HT1080 (cell line): ENCODE results near the gene CDH24. TPM values are rescaled to one million over a fixed set of nuclear protein-coding genes. Genes with fewer than 3 reads are reported as not detected.

ENCODE experiments used
- total RNA-seq: library from RNA; depleted of rRNA; stranded (reverse); fragments of >200 nt; shearing (Covaris generic); gene quantifications from 2 replicates; pipeline ENCODE4 v1.2.3, GENCODE V29; 2014; rRNA removed

The CDH24 gene
- total RNA-seq, 1 experiment from 2014 or later, result 18.2 TPM

Other genes with a start within 250 kb of the CDH24 start
- 1.1 and 2.0 TPM in 2 replicates for gene SLC7A7, start 242.1 kb downstream of the CDH24 start, total RNA-seq
- 106 and 146 TPM in 2 replicates for gene MRPL52, start 227.6 kb downstream of the CDH24 start, total RNA-seq
- gene MMP14, start 220.9 kb downstream of the CDH24 start, total RNA-seq, result 480 and 530 TPM in 2 replicates
- 65.5 and 86.0 TPM in 2 replicates for gene LRP10, start 185.8 kb downstream of the CDH24 start, total RNA-seq
- gene REM2, start 174.3 kb downstream of the CDH24 start, total RNA-seq, result not detected in 2 replicates
- 34.0 and 38.1 TPM in 2 replicates for gene RBM23, start 138.4 kb downstream of the CDH24 start, total RNA-seq
- 127 TPM in 2 replicates for gene PRMT5, start 128.1 kb downstream of the CDH24 start, total RNA-seq
- 55.6 and 70.9 TPM in 2 replicates for gene HAUS4, start 100.4 kb downstream of the CDH24 start, total RNA-seq
- gene AJUBA, start 75.0 kb downstream of the CDH24 start, total RNA-seq, result 89.2 and 89.8 TPM in 2 replicates
- 4.6 and 7.4 TPM in 2 replicates for gene C14orf93, start 47.4 kb downstream of the CDH24 start, total RNA-seq
- gene PSMB5, start 22.6 kb downstream of the CDH24 start, total RNA-seq, result 335 and 366 TPM in 2 replicates
- 0.10 TPM in 1 of 2 replicates, not detected in the other for gene PSMB11, start 15.3 kb downstream of the CDH24 start, total RNA-seq
- gene ACIN1, start 37.6 kb upstream of the CDH24 start, total RNA-seq, result 78.0 and 89.7 TPM in 2 replicates
- gene C14orf119, start 38.0 kb upstream of the CDH24 start, total RNA-seq, result 82.8 and 89.1 TPM in 2 replicates
- gene CIROP, start 47.5 kb upstream of the CDH24 start, total RNA-seq, result not detected in 2 replicates
- 0.13 TPM in 1 of 2 replicates, not detected in the other for gene CEBPE, start 61.7 kb upstream of the CDH24 start, total RNA-seq
- 0.06 and 0.50 TPM in 2 replicates for gene SLC7A8, start 126.1 kb upstream of the CDH24 start, total RNA-seq
- gene RNF212B, start 180.4 kb upstream of the CDH24 start, total RNA-seq, result not detected in 2 replicates
- 2.3 and 3.3 TPM in 2 replicates for gene HOMEZ, start 228.6 kb upstream of the CDH24 start, total RNA-seq
- 3.2 and 4.0 TPM in 2 replicates for gene PPP1R3E, start 245.3 kb upstream of the CDH24 start, total RNA-seq
- gene BCL2L2, start 249.3 kb upstream of the CDH24 start, total RNA-seq, result 14.0 and 16.5 TPM in 2 replicates